ENCODE results near the gene PLXNC1.

Gene PLXNC1

GRCh38 chr12:94265966-94266745, 117.8 kb downstream of the PLXNC1 start:
- DNase-seq (ENCODE audit: low spot score) = no peak

- DNase-seq (ENCODE audit: low spot score) = no peak
These were observed 118.6 kb downstream of the PLXNC1 start for GRCh38 chr12:94266796-94267536.

- no peak for DNase-seq (ENCODE audit: low spot score)
These were observed 119.1 kb downstream of the PLXNC1 start for GRCh38 chr12:94267537-94267872.

- DNase-seq (ENCODE audit: low spot score) = no peak
These were observed 119.6 kb downstream of the PLXNC1 start for GRCh38 chr12:94267921-94268471.

GRCh38 chr12:94269316-94269999, 121.1 kb downstream of the PLXNC1 start:
- DNase-seq (ENCODE audit: low spot score) = no peak

GRCh38 chr12:94271351-94271750, 123.0 kb downstream of the PLXNC1 start:
- DNase-seq (ENCODE audit: low spot score) = no peak

GRCh38 chr12:94272280-94272679, 123.9 kb downstream of the PLXNC1 start:
- no peak for DNase-seq (ENCODE audit: low spot score)

- no peak for DNase-seq (ENCODE audit: low spot score)
These were observed 124.9 kb downstream of the PLXNC1 start for GRCh38 chr12:94273272-94273671.

- DNase-seq (ENCODE audit: low spot score) = no peak
These were observed 128.3 kb downstream of the PLXNC1 start for GRCh38 chr12:94276725-94277124.

GRCh38 chr12:94277426-94278000, 129.1 kb downstream of the PLXNC1 start:
- DNase-seq (ENCODE audit: low spot score) = no peak

- no peak for DNase-seq (ENCODE audit: low spot score)
These were observed 131.7 kb downstream of the PLXNC1 start for GRCh38 chr12:94280063-94280462.

- DNase-seq (ENCODE audit: low spot score) = peak; percentile 67
These were observed 134.3 kb downstream of the PLXNC1 start for GRCh38 chr12:94282675-94283074.

- no peak for DNase-seq (ENCODE audit: low spot score)
These were observed 135.7 kb downstream of the PLXNC1 start for GRCh38 chr12:94284046-94284445.

GRCh38 chr12:94284859-94285258, 136.5 kb downstream of the PLXNC1 start:
- no peak for DNase-seq (ENCODE audit: low spot score)

- no peak for DNase-seq (ENCODE audit: low spot score)
These were observed 137.7 kb downstream of the PLXNC1 start for GRCh38 chr12:94285943-94286582.

- no peak for DNase-seq (ENCODE audit: low spot score)
These were observed 138.3 kb downstream of the PLXNC1 start for GRCh38 chr12:94286583-94287244.

GRCh38 chr12:94287245-94287628, 138.9 kb downstream of the PLXNC1 start:
- no peak for DNase-seq (ENCODE audit: low spot score)

- DNase-seq (ENCODE audit: low spot score) = no peak
These were observed 141.3 kb downstream of the PLXNC1 start for GRCh38 chr12:94289461-94290312.

- no peak for DNase-seq (ENCODE audit: low spot score)
These were observed 142.0 kb downstream of the PLXNC1 start for GRCh38 chr12:94290353-94290752.

GRCh38 chr12:94297096-94297699, 148.8 kb downstream of the PLXNC1 start:
- no peak for DNase-seq (ENCODE audit: low spot score)
